Head of caudate nucleus (tissue), 42 donors: ENCODE data around the gene RGS9.
"Not testable (repeated sequence)": the region's sequence is repeated elsewhere in the genome, so short reads cannot be mapped to it uniquely, and the experiment has no call there.

Experiments
- DNase-seq, 42 donors: peaks; one replicate each; pipeline versions ENCODE4 v3.0.0 to v3.0.0-alpha.2; 2020 to 2021; ENCODE audit warnings: mixed read lengths in 7 of 42
- intact Hi-C: fragments of 100-400 bp; cut with DNase I; formaldehyde crosslinking; loops from one replicate; pipeline ENCODE4 v1.15.0; 2022

Gene RGS9

DNA sequence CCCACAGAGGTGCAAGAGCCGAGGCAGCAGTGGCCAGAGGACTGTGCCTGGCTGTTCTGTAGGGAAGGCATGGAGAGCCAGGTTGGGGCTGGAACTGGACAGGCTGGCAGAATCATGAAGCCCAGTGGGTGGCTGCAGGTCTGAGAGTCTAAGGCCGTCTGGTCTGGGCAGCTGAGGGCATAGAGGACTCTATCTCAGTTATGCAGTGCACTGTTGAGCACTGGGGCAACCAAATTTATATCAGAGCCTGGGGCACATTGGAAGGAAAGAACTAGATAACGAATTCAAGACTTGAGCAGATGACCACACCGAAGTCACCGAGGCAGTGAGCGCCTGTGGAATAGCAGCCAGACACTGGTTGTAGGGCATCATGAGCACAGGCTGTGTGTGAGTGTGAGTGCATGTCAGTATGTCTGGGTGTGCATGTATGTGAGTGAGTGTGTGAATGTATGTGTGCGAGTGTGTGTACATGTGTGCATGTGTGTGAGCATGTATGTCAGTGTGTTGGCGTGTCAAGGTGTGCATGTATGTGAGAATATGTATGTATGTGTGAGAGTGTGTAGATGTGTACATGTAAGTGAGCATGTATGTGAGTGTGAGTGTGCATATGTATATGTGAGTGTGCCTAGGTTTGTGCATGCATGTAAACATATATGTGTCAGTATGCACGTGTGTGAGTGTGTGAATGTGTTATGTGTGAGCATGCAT is 37.0 kb downstream of the RGS9 start:
- DNase-seq = no peak
- intact Hi-C loops = no loop called here

- intact Hi-C loops = no loop called here
- DNase-seq = no peak
These were observed 37.8 kb downstream of the RGS9 start for GRCh38 chr17:65174974-65175373.

DNA sequence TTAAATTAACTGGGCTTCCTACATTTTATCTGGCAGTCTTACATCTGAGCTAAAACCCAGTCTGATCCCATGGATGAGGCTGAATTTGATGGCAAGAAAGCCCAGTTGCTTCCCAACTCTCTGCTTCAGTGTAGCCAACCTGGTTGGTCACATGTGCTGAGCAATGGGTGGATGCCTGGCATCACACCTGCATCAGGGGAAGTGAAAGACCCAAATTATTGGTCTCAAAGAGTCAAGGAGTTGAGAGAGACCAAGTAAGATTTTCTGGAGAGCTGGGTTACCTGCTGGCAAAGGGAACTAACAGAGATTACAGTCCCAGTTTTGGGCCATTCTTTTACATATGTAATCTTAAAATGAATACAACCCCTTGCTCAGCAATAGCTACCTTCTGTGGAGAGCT is 38.8 kb downstream of the RGS9 start:
- DNase-seq = no peak
- intact Hi-C loops = no loop called here

DNA sequence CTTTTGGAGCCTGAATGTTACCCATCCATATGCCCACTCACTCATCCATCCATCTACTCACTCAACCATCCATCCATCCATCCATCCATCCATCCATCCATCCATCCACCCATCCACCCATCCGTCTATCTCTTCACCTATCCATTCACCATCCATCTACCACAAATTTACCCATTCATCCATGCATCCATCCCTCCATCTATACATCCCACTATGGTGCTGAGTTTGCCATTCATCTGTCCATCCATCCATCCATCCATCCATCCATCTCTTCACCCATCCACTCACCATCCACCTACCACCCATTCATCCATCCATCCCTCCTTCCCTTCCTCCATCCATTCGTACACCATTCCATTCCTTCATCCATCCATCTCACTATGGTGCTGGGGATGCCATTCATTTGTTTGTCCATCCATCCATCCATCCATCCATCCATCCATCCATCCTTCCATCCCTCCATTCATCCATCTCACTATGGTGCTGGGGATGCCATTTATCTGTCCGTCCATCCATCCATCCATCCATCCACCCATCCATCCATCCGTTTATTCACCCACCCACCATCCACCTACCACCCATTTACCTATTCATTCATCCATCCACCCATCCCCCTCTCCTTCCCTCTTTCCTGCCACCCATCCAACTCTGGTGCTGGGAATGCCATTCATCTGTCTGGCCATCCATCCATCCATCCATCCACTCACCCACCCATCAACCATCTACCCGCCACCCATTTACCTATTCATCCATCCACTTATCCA is 39.7 kb downstream of the RGS9 start:
- DNase-seq = no peak
- intact Hi-C loops = no loop called here

DNA sequence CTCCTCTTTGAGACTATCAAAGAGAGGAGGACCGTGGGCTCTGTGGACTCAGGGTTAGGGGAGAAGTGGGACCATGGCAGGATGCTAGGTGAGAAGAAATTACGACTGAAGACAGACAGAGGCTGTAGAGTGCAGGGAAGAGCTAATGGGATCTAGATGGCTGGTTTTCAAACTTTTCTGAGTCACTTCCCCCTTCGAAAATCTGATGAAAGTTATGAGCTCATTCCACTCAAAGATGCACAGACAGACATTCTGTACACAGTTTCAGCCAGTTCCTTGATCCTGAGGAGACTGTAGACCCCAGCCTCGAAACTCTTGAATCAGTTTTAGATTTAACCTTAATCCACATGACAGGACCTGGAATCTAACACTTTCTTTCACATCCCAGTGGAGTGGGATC is 40.7 kb downstream of the RGS9 start:
- intact Hi-C loops = no loop called here
- DNase-seq = no peak

- not testable (repeated sequence) for DNase-seq
These were observed 43.1 kb downstream of the RGS9 start for GRCh38 chr17:65180276-65180675.

GRCh38 chr17:65180752-65181236 is 43.6 kb downstream of the RGS9 start:
- DNase-seq, intact Hi-C loops: not testable (repeated sequence)

More at GRCh38 chr17:65180276-65180675, 43.1 kb downstream of the RGS9 start:
- intact Hi-C loops = not testable (repeated sequence)

GRCh38 chr17:65181237-65182061 is 44.3 kb downstream of the RGS9 start:
- intact Hi-C loops = no loop called here
- DNase-seq = no peak

DNA sequence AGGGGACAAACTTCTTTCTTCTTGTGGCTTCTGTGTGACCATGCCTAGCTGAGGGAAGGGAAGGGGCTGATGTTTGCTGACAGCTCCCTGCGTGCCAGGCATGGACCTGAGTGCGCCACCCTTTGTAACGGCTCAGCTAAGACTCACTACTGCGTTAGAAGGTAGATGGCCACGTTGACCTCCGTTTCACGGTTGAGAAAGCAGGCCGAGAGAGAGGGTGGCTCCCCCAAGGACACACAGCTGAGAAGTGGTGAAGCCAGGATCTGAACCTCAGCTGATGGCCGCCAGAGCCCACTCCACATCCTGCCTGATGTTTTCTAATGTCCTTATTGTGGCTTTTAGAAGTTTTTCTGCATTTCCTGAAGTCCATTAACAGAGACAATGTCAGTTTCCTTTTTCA is 45.1 kb downstream of the RGS9 start:
- intact Hi-C loops = no loop called here

GRCh38 chr17:65183736-65184135 is 46.6 kb downstream of the RGS9 start:
- intact Hi-C loops = no loop called here
- no peak for DNase-seq

More for the DNA sequence above, 45.1 kb downstream of the RGS9 start:
- DNase-seq = no peak

GRCh38 chr17:65184235-65184959 is 47.2 kb downstream of the RGS9 start:
- intact Hi-C loops = no loop called here
- DNase-seq = no peak

GRCh38 chr17:65185062-65185461 is 47.9 kb downstream of the RGS9 start:
- DNase-seq = no peak
- intact Hi-C loops = no loop called here

DNA sequence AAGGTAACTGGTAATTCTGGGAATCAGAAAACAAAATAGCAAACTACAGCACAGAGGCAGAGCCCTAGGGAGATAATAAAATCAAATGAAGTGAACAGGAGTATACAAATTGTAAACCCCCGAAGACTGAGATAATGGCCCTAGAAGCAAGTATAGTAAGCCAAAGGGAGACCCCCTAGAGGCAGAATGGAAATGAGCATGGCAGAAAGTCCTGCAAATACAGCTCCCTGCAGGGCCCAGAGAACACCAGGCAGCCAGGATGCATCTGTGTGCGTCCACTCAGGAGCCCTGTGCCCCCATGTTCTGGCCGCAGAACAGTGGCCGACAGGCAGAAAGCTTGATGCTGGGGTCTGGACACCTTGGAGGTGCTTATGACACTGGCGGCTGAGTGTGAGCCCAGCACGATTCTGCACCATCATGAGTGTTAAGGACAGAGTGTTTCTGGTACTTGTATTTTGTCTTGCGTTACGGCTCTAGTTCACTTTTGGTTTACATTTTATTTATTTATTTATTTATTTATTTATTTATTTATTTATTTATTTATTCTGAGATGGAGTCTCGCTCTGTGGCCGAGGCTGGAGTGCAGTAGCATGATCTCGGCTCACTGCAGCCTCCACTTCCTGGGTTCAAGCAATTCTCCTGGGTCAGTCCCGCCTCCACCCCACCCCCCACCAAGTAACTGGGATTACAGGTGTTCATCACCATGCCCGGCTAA is 48.7 kb downstream of the RGS9 start:
- intact Hi-C loops = no loop called here
- no peak for DNase-seq

DNA sequence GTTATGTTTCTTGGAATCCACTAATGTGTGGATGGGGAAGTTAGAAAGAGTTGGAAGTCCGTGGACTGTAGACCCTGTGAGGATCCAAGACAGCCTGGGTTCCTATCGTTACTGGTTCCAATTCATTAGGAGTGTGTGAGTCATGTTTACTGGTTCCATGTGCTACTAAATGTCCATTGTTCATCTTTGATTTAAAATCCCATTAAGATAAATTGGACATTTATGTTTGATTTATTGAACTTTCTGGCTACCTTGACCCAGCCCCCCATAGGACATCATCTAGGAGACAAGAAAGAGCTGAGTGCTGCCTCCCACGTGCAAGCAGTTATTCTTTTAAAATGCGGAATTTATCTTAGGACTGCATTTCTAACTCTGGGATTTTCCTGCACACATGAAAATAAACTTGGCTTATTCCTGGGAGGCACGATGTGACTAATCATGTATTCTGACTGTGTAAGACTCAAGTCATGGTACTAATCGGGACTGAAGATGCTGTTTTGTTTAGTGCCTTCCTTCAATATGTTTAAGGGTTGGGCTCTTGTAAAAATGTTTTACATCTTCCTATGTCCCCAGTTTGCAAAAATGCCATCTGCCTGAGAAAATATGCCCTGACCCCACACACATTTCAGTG is 53.4 kb downstream of the RGS9 start:
- DNase-seq = peak in 3 of 42 donors; percentile 20 to 25 (median 22)
- intact Hi-C loops = loop anchor here (10.0 kb wide), 1 partner anchor 76 kb away; no protein-coding TSS in a partner anchor

- DNase-seq = peak in 5 of 42 donors; percentile 30 to 57 (median 40)
- intact Hi-C loops = loop anchor here (10.0 kb wide), 1 partner anchor 77 kb away; no protein-coding TSS in a partner anchor
These were observed 54.9 kb downstream of the RGS9 start for GRCh38 chr17:65191811-65192740.

DNA sequence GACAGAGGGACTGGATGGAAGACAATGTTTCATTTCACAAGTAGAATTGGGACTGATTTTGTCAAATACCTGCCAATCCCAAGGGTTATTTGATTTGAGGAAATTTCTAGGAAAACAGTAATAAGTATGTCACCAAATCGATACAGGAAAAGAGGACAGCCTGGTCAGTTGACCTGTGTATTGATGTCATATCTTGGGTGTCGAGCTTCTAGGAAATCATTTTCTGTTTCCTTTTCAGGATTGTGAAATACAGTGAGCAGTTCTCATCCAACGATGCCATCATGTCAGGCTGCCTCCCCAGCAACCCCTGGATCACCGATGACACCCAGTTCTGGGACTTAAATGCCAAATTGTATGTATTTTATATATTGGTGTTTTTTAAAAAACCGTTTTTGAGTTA is 56.1 kb downstream of the RGS9 start:
- intact Hi-C loops = loop anchor here (10.0 kb wide), 1 partner anchor 79 kb away; no protein-coding TSS in a partner anchor
- no peak for DNase-seq
